Stimulated activated CD4-positive, alpha-beta T cell treated with anti-CD3 and anti-CD28 coated beads, TNF-alpha, amount 100 ng/mL, for 1 hour (primary cell): ENCODE results near the gene THRAP3.
"Not testable (repeated sequence)": the region's sequence is repeated elsewhere in the genome, so short reads cannot be mapped to it uniquely, and the experiment has no call there.

Source experiments
- DNase-seq, 3 donors: peaks; one replicate each; pipeline ENCODE4 v3.0.0-alpha.2; 2020; ENCODE audit warnings: low read depth in 3 of 3, low spot score in 1 of 3

THRAP3 gene

DNA sequence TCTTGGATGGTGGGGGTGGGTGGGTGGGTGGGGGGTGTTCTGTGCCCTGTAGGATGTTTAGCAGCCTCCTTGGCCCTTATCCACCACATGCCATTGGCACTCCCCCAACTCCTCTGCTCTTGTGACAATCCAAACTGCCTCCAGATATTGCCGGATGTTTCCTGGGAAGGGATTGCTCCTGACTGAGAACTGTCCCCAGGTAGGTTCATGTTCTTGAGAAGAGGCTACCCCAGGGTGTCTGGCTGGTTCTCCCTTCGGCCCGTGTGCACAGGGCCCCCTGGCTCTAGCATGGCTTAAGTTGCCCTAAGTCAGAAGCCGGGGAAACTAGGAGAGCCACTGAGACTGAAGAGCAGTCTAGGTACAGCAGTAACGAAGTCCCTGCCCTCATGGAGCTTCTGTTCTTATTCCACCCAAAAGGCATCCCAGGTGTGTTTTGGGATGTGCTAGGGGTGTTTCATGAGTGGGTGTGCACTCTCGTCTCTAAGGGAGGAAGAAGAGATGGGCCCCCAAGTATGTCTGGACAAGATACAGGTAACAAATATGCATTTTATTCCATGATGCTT is 19.8 kb upstream of the THRAP3 start:
- no peak for DNase-seq

DNA sequence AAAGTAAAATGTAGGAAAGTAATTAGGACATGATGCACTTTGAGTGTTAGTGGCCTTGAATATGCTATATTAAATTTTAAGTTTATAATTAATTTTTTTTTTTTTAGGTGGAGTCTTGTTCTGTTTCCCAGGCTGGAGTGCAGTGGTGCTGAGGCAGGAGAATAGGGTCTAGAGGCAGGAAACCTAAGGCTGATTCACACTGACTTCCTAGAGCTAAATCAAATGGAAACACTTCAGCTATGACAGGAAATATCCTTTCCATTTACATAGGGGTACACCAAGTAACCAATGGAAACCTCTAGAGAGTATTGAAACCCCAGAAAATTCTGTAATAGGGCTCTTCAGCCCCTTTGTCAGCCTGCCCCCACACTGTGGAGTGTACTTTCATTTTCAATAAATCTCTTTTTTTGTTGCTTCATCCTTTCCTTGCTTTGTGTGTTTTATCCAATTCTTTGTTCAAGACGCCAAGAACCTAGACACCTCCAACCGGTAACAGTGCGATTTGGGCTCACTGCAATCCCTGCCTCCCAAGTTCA is 17.9 kb upstream of the THRAP3 start:
- DNase-seq: no peak

DNA sequence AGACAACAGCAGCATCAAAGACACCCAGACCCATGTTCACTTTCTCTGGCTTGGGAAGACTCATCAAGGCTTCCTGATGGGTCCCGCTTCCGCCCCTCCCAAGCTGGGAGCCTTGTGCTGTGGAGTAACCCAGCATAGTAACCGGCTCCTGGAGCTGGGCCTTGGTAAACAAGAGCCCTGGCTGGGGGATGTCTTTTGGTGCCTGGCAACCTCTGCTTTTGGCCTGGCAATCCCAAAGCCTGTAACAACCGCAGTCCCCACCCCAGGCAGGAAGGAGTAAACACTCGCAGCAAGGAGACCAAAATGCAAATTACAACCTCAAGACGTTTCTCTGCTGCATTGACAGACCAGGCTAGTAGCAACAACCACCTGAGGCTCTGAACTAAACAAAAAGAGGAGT is 16.9 kb upstream of the THRAP3 start:
- no peak for DNase-seq

DNA sequence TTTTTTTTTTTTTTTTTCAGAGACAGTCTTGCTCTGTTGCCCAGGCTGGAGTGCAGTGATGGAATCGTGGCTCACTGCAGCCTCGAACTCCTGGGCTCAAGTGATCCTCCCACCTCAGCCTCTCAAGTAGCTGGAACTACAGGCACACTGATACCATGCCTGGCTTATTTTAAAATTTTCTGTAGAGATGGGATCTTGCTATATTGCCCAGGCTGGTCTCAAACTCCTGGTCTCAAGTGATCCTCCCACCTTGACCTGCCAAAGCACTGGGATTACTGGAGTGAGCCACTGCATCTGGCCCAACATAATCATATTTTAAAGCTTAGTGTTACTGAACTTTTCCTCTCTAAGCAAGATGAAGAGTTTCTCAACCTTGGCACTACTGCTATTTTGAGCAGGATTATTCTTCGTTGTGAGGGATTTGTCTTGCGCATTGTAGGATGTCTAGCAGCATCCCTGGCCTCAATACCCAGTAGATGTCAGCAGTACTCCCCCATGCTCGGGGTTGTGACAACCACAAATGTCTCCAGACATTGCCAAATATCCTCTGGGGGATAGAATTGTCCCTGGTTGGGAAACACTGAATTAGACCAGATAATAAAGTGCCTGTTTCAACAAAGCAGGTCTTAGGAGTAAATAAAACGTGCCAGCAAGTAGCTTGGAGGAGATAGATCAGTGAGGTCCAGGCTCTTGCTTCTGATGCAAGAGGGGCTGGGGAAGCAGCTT is 15.1 kb upstream of the THRAP3 start:
- DNase-seq: no peak

DNA sequence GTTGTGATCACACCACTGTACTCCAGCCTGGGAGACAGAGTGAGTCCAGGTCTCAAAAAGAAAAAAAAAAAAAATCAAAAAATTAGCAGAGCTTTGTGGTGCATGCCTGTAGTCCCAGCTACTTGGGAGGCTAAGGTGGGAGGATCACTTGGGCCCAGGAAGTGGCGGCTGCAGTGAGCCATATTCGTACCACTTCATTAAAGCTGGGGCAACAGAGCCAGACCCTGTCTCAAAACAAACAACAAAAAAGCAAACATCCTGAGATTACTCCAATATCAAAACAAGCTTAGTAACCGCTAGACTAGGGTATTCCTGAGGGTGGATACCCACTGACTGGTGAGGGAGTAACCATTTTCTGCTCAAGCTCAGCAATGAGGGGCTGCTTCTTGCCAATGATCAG is 12.9 kb upstream of the THRAP3 start:
- DNase-seq: no peak

DNA sequence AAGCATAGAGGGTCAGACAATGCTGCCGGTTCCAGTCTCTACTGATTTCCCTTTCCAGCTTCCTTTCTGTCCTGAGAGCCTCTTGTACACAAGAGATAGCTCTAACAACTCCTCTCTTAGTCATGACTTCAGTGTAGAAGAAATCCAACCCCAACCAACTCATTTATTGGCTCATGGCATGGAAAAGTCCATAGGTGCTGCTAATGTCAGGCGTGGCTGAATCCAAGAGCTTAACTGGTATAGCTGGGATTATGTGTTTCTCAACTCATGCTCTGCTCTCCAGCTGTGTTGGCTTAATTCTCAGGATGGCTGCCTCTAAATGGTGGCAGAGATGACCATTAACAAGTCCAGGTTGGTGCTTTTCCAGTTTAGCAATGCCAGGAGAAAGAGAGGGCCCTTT is 12.4 kb upstream of the THRAP3 start:
- no peak for DNase-seq

DNA sequence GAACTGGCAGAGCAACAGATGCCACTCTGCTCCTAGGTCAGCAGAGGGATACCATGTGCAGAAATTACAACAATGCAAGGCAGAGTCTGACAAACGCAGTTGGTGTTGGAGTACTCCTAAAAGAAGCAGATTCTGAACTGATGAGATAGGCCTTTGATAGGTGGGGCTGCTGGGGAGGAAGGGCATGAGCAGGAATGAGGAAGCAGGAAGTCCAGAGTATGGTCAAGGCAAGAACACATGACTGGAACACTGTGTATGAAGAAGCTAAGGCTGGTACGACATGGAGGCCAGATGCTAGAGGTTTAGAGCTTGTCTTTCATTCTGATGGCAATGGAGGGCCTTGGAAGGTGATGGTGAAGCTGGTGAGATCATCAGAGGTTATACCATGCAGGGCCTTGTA is 11.5 kb upstream of the THRAP3 start:
- no peak for DNase-seq

DNA sequence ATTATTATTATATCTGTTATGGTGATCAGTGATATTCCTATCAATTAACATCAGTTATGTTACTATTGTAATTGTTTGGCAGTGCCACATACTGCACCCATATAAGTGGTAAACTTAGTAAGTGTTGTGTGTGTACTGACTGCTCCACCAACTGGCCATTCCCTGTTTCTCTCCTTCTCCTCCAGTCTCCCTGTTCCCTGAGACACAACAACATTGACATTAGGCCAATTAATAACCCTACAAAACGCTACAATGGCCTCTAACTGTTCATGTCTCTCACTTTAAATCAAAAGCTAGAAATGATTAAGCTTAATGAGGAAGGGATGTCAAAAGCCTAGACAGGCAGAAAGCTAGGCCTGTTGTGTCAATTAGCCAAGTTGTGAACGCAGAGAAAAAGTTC is 6.6 kb upstream of the THRAP3 start:
- DNase-seq: no peak

DNA sequence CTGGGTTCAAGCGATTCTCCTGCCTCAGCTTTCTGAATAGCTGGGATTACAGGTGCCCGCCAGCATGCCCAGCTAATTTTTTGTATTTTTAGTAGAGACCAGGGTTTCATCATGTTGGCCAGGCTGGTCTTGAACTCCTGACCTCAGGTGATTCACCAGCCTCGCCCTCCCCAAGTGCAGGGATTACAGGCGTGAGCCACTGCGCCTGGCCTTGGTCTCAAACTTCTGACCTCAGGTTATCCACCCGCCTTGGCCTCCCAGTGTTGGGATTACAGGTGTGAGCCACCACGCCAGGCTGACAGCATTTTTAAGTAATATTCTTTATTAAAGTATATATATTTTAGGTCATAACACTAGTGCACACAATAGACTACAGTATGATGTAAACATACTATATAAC is 2.3 kb upstream of the THRAP3 start:
- DNase-seq: not testable (repeated sequence)

DNA sequence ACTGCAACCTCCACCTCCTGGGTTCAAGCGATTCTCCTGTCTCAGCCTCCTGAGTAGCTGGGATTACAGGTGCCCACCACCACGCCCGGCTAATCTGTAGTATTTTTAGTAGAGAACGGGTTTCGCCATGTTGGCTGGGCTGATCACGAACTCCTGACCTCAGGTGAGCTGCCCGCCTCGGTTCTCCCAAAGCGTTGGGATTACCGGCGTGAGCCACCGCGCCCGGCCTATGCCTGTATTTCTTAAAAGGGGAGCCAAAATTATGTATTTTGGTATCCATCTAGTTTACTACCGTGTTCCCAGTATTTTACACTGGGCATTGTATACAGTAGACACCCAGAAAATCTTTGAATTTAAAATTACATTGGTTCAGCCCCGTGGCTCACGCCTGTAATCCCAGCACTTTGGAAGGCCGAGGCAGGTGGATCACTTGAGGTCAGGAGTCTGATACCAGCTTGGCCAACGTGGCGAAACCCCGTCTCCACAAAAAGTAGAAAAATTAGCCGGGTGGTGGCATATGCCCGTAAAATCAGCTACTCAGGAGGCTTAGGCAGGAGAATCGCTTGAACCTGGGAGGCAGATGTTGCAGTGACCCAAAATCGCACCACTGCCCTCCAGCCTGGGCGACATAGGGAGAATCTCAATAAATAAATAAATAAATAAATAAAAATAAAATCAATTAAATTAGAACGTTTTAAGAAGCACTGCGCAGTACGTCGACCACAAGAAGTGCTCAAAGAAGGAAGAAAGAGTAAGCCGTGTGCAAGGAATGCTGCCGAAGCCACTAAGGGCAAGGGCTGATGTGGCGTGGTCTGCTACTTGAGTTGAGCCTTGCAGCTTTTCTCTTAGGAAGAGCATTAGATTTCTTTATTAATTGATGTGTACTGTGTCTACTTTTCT is 1.5 kb upstream of the THRAP3 start:
- no peak for DNase-seq

DNA sequence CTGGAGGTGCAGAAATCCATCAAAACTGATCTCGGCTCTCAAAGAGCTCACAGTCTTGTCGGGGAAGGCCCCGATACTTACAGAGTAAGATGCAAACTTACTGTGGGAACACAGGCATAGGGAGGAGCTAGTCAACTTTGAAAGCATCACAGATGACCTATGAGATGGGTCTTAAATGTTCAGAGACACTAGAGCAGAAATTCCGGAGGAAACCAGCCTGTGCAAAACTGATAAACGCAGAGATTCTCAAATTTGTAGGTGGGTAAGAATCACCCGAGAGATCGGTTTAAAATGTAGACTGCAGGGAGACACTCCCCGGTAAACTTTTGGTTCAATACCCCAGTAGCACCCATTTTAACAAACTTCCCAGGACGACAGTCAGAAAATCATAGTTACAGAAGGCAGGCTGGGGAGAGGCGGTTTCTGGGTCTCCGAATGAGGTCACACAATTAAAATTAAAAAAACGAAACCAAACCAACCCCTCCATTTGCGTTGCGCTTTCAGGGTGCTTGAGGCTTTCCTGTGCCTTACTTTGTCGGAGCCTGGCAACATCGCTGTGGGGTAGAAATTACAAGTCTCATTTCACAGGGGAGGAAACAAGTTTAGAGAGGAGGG is 755 bp upstream of the THRAP3 start:
- DNase-seq: peak in 1 of 3 donors; percentile 10

DNA sequence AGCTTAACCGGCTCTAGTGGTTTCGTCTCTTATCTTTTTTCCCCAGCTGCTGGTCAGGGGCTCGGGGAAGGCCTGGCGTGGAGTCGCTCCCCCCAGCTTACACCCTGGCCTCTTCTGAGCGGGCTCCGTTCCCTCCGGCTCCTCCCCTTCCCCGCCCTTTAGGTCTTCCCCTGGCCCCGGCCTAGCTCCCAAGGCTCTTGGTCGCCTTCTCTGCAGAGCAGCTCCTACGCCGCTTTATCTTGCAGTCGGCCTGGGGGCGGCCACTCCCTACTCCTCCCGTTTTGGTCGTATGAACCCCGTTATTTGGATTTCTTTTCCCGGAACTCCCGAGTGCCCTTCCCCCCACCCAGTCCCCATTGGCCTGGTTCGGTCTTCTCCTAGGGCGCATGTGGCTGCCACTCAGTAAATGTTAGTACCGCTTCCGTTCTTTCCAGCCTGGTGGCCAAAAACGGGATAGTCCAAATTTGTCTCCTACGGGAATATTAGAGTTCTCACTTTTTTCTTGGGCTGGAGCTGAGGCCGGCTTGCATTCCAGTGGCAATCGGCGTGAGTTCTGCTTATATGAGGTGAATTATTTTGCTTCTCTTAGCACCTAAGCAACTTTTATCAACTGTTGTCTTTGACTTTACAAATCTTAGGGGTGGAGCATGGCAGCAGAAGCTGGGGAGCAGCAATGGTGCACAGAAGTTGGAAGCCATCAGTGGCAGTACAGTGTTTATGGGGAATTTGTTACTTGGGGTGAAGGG is 467 bp downstream of the THRAP3 start:
- DNase-seq: peak in 1 of 3 donors; percentile 39

DNA sequence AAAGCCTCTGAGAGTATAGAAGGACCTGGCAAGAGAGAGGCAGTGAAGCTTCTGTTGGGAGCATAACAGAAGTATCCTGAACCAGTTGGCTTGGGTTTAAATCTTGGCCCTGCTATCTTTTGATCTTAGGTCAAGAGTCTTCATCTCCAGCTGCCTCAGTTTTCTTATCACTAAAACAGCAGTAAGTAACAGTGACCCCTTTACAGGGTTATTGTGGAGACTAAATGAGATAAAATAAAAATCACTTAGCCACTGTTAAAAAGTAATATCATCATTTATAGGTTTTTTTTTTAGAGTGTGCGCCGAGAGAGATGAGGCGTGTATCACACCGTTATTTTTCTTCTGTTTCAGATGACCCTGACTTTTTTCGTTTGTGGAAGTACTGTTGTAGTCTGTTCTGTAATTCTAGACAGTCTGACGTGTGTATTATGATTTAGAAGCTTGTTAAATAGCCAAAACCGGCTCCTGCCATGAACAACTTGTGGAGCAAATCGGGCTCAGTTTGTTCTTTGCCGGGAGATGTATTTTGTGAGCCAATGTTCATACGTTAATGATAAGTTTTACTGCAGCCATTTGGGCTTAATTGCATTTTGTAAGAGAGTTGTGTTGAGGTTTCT is 1.1 kb downstream of the THRAP3 start:
- DNase-seq: no peak

DNA sequence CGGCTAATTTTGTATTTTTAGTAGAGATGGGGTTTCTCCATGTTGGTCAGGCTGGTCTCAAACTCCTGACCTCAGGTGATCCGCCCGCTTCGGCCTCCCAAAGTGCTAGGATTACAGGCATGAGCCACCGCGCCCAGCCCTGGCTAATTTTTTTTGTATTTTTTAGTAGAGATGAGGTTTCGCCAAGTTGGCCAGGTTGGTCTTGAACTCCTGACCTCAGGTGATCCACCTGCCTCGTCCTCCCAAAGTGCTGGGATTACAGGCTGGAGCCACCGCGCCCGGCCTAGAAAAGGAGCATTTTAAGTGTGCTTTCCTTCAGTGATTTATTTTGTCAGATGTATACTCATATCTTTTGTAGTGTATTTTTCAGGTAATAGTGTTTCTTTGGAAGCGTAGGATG is 6.0 kb downstream of the THRAP3 start:
- DNase-seq: not testable (repeated sequence)

DNA sequence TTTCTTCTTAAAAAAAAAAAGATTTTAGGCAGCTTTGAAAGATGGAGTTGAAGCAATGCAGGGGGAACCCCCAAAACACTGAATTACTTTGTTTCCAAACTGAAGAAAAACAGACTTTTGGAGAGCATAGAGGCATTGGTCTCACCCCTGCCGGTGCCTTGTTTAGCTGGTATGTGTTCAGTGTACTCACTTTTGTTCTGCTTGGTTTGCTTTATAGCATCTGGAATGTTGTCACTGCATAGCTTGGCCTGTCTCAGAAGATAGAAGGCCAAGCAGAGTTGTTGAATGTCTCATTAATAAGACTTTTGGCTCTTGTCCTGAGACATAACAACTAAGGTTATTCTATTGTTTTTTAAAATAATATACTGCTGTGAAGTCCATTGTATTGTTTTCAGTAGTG is 6.9 kb downstream of the THRAP3 start:
- DNase-seq: no peak

DNA sequence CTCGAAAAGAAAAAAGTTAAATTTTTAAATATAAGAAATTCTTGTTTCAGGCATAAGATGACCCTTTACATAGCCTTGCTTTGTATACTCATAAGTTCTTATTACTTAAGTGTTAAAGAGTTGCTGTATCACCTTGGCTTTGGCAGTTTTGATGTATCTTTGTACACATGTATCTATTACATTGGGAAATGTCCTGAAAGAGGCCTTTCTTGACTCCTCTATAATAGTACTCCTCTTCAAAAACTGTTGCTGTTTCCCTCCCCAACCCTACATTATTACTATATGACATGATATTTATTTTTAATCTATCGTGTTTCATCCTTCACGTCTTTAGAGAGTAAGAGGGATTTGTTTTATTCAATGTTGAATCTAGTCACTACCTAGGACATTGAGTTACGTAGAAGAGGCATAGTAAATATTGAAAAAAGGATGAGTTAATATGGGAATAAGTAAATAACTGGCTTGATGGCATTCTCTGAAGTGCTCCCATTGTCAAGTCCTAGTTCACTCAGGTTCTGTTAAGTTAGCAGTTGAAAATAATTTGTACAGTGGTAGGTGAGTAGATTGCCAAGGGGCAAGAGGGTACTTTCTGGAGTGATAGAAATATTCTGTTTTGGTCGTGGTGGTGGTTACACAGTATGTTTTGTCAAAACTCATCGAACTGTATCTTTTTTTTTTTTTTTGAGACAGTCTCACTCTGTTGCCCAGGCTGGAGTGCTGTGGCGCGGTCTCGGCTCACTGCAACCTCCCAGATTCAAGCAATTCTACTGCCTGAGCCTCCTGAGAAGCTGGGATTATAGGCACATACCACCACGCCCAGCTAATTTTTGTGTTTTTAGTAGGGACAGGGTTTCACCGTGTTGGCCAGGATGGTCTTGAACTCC is 8.2 kb downstream of the THRAP3 start:
- no peak for DNase-seq

DNA sequence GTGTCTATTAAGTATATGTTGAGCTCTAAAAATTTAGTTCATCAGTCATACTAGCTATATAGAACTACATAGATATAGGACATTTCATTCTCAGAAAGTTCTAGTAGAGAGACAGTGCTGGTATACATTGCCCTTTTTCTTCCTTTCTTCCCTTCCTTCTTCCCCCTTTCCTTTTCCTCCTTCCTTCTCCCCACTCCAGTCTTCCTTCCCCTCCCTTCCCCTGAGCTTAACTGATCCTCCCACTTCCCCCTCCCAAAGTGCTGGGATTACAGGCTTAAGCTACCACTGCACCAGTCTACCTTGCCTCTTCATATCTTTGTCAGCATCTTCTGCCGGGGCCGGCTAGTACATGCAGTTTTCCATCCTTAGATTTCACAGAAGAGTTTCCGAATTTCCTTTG is 12.1 kb downstream of the THRAP3 start:
- no peak for DNase-seq

DNA sequence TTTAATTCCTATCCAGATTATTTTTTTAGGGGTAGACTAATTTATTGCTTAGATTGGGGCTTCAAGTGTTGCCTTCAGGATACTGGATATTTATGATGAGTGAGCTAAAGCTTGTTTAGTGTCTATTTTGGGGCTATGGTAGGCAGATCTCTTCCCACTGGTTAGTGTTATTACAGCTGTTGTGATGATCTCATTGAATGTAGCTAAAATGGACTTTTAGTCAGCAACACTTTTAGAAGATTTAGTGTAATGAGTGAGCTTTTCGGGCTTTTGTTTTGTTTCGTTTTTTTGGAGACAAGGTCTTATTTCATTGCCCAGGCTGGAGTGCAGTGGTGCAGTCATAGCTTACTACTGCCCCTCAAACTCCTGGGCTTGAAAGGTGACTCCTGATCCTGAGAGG is 14.2 kb downstream of the THRAP3 start:
- DNase-seq: no peak

DNA sequence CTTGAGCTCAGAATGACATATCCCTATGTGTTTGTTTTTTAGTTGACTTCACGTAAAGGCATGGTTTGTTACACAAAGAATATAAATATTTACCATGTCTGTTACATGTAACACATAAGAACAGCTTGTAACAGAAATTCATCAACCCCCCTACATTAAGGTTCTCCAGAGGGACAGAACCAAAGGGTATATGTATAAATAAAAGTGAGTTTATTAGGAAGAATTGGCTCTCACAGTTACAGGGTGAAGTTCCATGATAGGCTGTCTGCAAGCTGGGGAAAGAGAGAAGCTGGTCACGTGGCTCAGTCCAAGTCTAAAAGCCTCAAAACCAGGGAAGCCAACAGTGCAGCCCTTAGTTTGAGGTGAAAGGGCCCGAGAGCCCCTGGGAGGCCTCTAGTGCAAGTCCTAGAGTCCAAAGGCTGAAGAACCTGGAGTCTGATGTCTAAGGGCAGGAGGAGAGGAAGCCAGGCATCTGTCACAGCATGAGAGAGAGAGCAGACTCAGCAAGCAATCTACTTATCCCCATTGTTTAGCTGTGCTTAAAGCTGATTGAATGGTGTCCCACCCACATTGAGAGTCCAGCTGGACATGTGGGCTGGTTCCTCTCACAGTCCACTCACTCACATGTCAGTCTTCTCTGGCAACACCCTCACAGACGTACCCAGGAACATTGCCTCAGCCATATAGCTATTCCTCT is 15.8 kb downstream of the THRAP3 start:
- DNase-seq: no peak
